GM18858 (cell line): ENCODE data around the gene MELTF.

Experiments
- ATAC-seq: cut with Tn5 transposase; IDR thresholded peaks from one replicate; pipeline ENCODE4 v1.9.1; 2021; ENCODE audit not compliant: unreplicated experiment

MELTF gene

GRCh38 chr3:197027151-197027895 lies 2.3 kb downstream of the MELTF start:
- no peak for ATAC-seq

- no peak for ATAC-seq
Observed at GRCh38 chr3:197026481-197026866, 3.1 kb downstream of the MELTF start.

- no peak for ATAC-seq
Observed at GRCh38 chr3:197025736-197026480, 3.7 kb downstream of the MELTF start.

- ATAC-seq, result no peak
Observed at GRCh38 chr3:197024881-197025735, 4.5 kb downstream of the MELTF start.

- no peak for ATAC-seq
Observed at GRCh38 chr3:197023998-197024651, 5.5 kb downstream of the MELTF start.

- ATAC-seq, result peak; percentile 30
Observed at GRCh38 chr3:197023241-197023997, 6.2 kb downstream of the MELTF start.

GRCh38 chr3:197022405-197023231 lies 7.0 kb downstream of the MELTF start:
- no peak for ATAC-seq

- no peak for ATAC-seq
Observed at GRCh38 chr3:197021729-197022404, 7.8 kb downstream of the MELTF start.

GRCh38 chr3:197021231-197021630 lies 8.4 kb downstream of the MELTF start:
- no peak for ATAC-seq

- ATAC-seq, result no peak
Observed at GRCh38 chr3:197019535-197019934, 10.1 kb downstream of the MELTF start.

GRCh38 chr3:197019021-197019420 lies 10.6 kb downstream of the MELTF start:
- no peak for ATAC-seq

GRCh38 chr3:197017003-197017402 lies 12.6 kb downstream of the MELTF start:
- no peak for ATAC-seq

GRCh38 chr3:197015790-197016736 lies 13.6 kb downstream of the MELTF start:
- ATAC-seq, result no peak

- no peak for ATAC-seq
Observed at GRCh38 chr3:197014942-197015575, 14.6 kb downstream of the MELTF start.

- ATAC-seq, result no peak
Observed at GRCh38 chr3:197014024-197014423, 15.6 kb downstream of the MELTF start.

GRCh38 chr3:197012540-197012883 lies 17.1 kb downstream of the MELTF start:
- no peak for ATAC-seq

GRCh38 chr3:197011780-197012539 lies 17.7 kb downstream of the MELTF start:
- no peak for ATAC-seq
